Measurements from ENCODE around the gene RABGAP1.
A peak's percentile ranks its signal among the peaks of the same experiment; 100 is the strongest.

Gene RABGAP1

GRCh38 chr9:122944960-122945888, 4.4 kb downstream of the RABGAP1 start:
- no peak for DNase-seq (ENCODE audit: low spot score)

DNA sequence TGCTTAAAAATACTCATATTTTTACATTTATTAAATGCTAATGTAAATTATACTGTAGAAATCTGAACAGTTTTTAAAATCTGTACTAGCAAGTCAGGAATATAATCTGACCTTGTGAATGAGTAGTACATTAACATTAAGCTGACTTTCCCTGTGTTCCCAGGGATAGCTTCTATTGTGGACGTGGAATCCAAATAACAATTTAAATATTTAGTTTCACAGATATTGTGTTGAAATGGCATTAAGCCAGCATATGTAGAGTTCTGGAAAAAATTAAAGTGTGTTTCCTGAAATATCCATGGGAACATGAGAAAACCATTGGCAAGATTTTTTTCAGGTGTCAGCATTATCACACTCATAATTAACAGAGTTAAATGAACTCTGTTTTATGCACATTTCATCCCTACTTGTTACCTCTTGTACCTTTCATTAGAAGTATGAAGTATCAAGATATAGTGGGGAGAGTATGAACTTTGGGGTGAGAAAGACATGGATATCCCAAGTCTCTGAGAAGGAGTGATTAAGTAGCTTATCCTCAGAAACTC, 5.7 kb downstream of the RABGAP1 start:
- DNase-seq (ENCODE audit: low spot score) = no peak

DNA sequence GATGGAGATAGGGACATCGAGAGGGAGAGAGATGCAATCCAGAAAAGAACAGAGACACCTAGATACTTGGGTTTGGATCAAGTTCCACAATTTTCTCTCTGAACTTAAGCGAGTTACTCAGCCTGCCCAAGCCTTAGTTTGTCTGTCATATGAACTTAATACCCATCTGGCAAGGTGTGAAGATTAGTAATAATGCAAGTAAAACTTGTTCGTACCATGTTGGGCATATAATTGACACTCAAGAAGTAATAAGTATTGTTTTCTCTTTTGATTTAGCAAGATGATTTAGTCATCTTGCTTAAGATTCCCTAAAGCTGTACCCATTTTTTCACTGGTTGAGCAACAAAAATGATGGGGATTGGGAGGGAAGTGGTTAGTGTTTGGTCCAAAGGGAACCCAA, 7.5 kb downstream of the RABGAP1 start:
- no peak for DNase-seq (ENCODE audit: low spot score)

DNA sequence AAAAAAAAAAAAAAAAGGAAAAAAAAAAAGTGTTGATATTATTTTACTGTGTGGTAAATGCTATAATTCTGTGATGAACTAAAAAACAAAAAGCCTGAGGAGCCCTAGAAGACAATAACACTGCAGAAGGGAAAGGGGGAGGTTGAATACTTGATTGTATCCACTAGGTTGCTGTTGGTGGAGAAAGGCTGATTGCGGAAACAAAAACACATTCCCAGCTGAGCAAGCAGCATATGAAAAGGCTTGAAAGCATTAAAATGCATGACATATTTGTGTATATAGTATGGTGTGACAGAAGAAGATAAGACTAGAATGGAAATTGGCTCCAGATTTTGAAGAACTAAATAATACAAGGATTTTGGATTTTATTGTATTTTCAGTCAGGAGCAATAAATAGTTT, 8.9 kb downstream of the RABGAP1 start:
- DNase-seq (ENCODE audit: low spot score) = no peak

DNA sequence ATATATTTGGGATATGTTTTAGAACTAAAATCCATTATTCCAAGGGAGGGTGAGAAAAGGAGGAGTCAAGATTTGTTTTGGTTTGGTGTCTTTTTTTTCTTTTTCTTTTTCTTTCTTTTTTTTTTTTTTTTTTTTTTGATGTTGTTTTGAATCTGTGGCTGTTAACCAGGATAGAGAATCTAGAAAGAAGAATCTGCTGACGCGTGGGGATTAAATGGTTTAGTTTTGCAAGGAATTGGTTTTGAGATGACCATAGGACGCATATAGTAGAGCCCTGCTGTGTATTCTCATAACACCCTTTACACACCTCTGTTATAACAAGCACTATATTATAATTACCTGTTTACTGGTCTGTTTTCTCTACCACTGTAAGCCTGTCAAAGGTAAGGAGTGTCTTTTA, 9.4 kb downstream of the RABGAP1 start:
- DNase-seq (ENCODE audit: low spot score) = no peak

- no peak for DNase-seq (ENCODE audit: low spot score)
These were observed 10.2 kb downstream of the RABGAP1 start for GRCh38 chr9:122951056-122951455.

DNA sequence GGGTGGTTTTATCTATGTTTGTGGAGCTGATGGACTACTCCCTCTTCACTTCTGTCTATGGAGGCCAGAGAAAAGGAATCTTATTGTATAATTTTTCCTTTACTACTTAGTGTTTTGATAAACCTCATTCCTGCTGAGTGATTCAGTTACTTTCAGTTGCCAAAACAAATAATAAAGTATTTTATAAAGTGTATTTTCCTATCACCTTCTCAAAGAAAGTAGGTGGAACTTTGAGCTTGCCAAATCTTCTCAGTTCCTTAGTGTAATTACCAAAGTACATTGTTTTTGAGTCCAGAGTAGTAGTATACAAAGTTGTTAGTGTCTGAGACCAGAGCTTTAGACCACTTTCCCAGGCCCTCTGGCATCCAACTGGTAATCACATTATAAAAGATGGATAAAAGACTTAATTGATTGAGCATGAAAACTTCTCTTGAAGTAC, 13.5 kb downstream of the RABGAP1 start:
- DNase-seq (ENCODE audit: low spot score) = no peak

DNA sequence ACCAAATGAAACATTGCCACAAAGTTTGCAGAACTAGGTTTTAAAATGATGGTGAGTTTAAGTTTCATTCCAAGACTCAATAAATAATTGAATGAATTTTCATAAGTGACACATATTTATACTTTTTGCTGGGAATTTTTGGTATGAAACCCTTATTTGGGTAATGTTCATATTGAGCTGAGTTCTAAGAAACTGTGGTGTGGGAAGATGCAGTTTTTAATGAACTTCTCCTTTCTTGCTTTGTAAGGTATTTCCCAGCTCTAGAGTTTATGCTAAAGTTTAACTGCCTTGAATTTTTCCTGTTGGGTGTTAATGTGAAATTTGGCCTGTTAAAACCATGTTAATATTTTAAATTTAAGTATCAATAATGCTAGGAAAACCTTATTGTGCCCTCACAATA, 15.1 kb downstream of the RABGAP1 start:
- no peak for DNase-seq (ENCODE audit: low spot score)

DNA sequence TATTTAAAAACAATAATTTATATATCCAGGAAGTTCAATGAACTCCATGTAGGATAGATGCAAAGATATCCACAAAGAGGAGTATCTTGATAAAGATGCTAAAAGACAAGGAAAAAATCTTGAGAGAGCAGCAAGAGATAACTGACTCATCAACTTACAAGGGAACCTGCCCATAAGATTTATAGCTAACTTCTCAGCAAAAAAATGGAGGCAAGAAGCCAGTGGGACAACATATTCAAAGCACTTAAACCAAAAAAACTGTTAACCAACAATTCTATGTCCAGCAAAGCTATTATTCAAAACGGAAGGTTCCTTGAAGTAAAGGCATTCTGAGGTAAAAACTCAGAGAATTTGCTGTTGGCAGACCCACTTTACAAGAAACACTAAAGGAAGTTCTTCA, 20.3 kb downstream of the RABGAP1 start:
- DNase-seq (ENCODE audit: low spot score) = no peak

DNA sequence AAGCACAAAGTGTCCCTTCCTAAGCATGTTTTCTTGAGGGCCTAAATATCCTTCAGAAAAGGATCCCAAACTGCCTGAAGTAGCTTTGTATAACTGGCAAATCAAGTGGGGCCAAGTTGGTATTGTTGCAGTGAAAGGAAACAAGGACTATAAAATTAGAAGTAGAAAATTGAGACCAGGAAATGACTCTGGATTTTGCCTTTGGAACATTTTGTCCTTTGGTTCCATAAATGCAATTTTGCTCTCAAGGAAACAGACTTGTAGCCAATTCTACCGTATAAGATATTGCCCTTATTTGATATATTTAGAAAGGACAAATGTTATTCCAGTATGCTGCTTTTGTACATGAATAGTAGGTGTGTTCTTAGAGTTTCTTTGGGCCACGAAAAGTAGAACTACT, 34.4 kb downstream of the RABGAP1 start:
- DNase-seq (ENCODE audit: low spot score) = no peak

- DNase-seq (ENCODE audit: low spot score) = no peak
These were observed 37.8 kb downstream of the RABGAP1 start for GRCh38 chr9:122978601-122979000.

DNA sequence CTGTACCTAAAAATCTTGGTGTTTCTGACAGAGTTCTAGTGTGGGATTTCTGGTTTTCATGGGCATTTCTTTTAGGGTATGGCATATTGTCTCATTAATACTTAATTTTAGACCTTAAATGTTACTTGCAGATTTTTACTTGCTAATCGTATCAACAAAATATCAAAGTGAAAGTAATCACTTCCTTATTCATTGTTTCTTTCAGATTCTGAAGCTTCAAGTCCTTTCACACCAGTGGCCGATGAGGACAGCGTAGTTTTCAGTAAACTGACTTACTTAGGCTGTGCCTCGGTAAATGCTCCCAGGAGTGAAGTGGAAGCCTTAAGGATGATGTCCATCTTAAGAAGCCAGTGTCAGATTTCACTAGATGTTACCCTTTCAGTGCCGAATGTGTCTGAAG, 45.2 kb downstream of the RABGAP1 start:
- no peak for DNase-seq (ENCODE audit: low spot score)

DNA sequence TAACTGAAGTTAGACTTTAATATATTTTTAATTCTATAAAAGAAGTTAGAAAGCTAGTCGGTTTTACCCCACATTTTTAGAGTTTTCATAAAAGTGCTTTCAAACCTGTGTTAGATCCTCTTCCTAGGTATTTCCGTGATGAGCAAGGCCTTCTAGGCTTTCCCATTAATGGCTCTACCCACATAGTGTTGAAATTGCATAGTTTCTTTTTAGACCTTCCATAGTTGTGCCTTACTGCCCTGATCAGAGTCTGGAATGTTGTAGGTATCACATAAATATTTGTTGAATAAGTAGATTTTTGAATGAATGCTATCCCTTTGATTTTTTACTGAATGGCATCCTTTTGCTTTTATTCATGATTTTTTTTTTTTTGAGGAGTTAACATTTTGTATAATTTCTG, 47.3 kb downstream of the RABGAP1 start:
- no peak for DNase-seq (ENCODE audit: low spot score)

- no peak for DNase-seq (ENCODE audit: low spot score)
These were observed 48.3 kb downstream of the RABGAP1 start for GRCh38 chr9:122988920-122989621.

DNA sequence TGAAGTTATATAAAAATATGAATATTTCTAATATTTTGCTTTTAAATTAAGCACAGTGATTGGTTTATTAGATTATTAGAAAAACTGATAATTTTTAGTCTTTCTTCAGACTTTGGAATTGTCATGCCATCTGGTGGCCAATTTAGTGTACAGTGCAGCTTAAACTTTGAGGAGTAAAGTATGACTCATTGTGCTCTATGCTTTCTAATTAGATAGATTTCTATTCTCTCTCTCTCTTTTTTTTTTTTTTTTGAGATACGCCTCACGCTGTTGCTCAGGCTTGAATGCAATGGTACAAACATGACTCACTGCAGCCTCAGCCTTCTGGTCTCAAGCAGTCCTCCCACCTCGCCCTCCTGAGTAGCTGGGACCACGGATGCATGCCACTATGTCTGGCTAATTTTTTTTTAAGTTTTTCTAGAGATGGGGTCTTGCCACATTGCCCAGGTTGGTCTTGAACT, 50.6 kb downstream of the RABGAP1 start:
- DNase-seq (ENCODE audit: low spot score) = peak; percentile 57

GRCh38 chr9:122996586-122996985, 55.8 kb downstream of the RABGAP1 start:
- no peak for DNase-seq (ENCODE audit: low spot score)

DNA sequence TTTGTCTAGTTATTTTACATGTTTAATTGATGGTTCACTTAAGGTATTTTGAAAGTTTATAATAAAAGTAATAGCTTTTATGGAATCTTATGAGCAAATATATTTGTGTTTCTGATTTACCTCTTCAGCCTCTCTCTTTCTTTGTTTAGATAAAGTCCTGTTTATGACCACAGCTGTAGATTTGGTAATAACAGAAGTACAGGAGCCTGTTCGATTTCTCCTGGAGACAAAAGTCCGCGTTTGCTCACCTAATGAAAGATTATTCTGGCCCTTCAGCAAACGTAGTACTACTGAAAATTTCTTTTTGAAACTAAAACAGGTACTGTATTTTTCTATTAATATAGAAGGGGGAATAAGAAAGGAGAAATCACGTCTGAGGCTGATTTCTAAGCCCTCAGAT, 57.6 kb downstream of the RABGAP1 start:
- no peak for DNase-seq (ENCODE audit: low spot score)

GRCh38 chr9:123000371-123001068, 59.7 kb downstream of the RABGAP1 start:
- no peak for DNase-seq (ENCODE audit: low spot score)

- no peak for DNase-seq (ENCODE audit: low spot score)
These were observed 61.9 kb downstream of the RABGAP1 start for GRCh38 chr9:123002754-123003153.

DNA sequence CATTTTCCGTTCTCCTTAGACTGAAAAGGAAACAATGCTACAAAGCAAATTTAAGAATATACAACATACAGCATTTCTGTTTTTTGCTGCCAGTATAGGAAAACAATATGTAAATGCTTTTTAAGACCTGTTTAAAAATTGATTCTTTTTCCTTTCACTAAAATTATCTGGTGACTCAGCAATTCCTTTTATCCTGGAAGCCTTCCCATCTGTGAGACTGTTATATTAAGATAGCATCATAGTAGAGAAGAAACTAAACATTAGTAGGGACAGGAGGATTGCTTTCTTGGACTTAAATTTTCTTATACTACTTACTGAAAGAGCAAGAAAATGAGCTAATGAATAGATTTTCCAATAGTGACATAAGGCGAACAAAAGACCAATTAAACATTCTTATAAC, 62.6 kb downstream of the RABGAP1 start:
- no peak for DNase-seq (ENCODE audit: low spot score)

DNA sequence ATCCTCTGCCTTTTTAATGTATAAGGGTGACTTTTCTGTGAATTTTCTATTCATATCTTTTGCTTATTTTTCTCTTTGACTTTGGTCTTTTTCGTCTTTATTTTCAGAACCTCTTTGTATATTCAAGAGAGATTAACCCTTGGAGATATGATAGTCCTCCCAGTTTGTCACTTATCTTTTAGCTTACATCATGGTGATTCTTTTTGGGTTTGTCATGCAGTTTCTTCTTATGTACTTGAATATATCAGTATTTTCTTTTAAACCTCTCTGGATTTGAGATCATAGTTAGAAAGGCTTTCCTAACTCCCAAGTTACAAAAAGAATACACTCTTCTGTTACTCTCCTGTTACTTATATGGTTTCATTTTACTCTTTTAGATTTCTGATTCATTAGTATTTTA, 65.1 kb downstream of the RABGAP1 start:
- no peak for DNase-seq (ENCODE audit: low spot score)

DNA sequence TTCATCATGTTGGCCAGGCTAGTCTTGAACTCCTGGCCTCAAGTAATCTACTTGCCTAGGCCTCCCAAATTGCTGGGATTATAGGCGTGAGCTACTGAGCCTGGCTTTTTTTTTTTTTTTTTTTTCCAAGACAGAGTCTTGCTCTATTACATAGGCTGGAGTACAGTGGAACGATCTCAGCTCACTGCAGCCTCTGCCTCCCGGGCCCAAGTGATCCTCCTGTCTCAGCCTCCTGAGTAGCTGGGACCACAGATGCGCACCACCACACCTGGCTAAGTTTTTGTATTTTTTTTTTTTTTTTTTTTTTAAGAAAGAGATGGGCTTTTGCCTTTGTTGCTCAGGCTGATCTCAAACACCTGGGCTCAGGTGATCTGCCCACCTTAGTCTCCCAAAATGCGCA, 66.4 kb downstream of the RABGAP1 start:
- DNase-seq (ENCODE audit: low spot score) = no peak
